A549 (cell line): ENCODE data around the gene PTPRE. TPM values are rescaled to one million over a fixed set of nuclear protein-coding genes. Genes with fewer than 3 reads are reported as not detected.

Source experiments
- ATAC-seq, 2 experiments: fragments of 200-7000 bp in 1 of 2; fragments of >200 bp in 1 of 2; cut with Nextera tagmentation in 1 of 2; cut with Tn5 transposase in 1 of 2; 3 replicates each; pipeline versions ENCODE4 v1.8.0 to v1.9.1; 2018 to 2020; ENCODE audit warnings: mild to moderate bottlenecking in 1 of 2, moderate library complexity in 1 of 2
- CTCF ChIA-PET: fragments of 300-600 bp; sonication (Branson Sonifier 250); formaldehyde crosslinking; extraction: SDS; loops from one replicate; lab custom pipeline; 2021; ENCODE audit warnings: antibody characterized with exemption, inconsistent platforms; lab: Yijun Ruan, JAX
- POLR2A ChIA-PET: fragments of 350-600 bp; formaldehyde crosslinking; extraction: SDS; loops from one replicate; lab custom pipeline; 2021; ENCODE audit warnings: antibody characterized with exemption, inconsistent platforms; lab: Yijun Ruan, JAX
- DNase-seq, 2 experiments: peaks; one replicate each; pipeline versions ENCODE4 v3.0.0 to v3.0.0-alpha.2; 2011 to 2016; ENCODE audit warnings: low read depth in 1 of 2, low spot score in 1 of 2
- FAIRE-seq: peaks from 2 replicates; lab custom pipeline; 2011; peaks lifted over from hg19 to GRCh38; lab: Jason Lieb, UNC
- H3K27ac ChIP-seq, 2 experiments: fragments of >200 bp; sonication (Bioruptor Twin); formaldehyde crosslinking; 3 replicates each; pipeline ENCODE4 v1.5.1; 2016 to 2017
- H3K4me1 ChIP-seq: fragments of >200 bp; sonication (Bioruptor Twin); formaldehyde crosslinking; 3 replicates; pipeline ENCODE4 v1.6.1; 2016
- H3K4me2 ChIP-seq: fragments of >200 bp; sonication (Bioruptor Twin); formaldehyde crosslinking; 3 replicates; pipeline ENCODE4 v1.6.1; 2016
- H3K4me3 ChIP-seq: fragments of >200 bp; sonication (Bioruptor Twin); formaldehyde crosslinking; 3 replicates; pipeline ENCODE4 v1.5.1; 2016
- H3K9me3 ChIP-seq: fragments of >200 bp; sonication (Bioruptor Twin); formaldehyde crosslinking; 3 replicates; pipeline ENCODE4 v1.6.1; 2016
- ATOH8 ChIP-seq: fragments of 250-450 bp; sonication (Bioruptor Pico); IDR thresholded peaks from 2 replicates; pipeline ENCODE4 v1.5.0; 2020; ENCODE audit warnings: low read depth, mild to moderate bottlenecking, moderate library complexity
- CTCF ChIP-seq: fragments of >200 bp; sonication (Bioruptor Twin); formaldehyde crosslinking; IDR thresholded peaks from 3 replicates; pipeline ENCODE4 v1.5.1; 2016
- E2F6 ChIP-seq: IDR thresholded peaks from 2 replicates; pipeline ENCODE4 v1.6.1; 2012; ENCODE audit warnings: low read depth, borderline replicate concordance
- ELK1 ChIP-seq: fragments of 150-350 bp; IDR thresholded peaks from 2 replicates; pipeline ENCODE4 v1.6.1; 2014; ENCODE audit warnings: low read depth, mild to moderate bottlenecking, low read length
- ESRRA ChIP-seq: fragments of 150-350 bp; IDR thresholded peaks from 2 replicates; pipeline ENCODE4 v1.6.1; 2014; ENCODE audit warnings: mild to moderate bottlenecking, low read length, borderline replicate concordance
- HDAC2 ChIP-seq: fragments of 200-600 bp; sonication (generic); IDR thresholded peaks from 2 replicates; pipeline ENCODE4 v1.6.1; 2016
- HMGXB4 ChIP-seq: fragments of 250-450 bp; sonication (Bioruptor Pico); IDR thresholded peaks from 2 replicates; pipeline ENCODE4 v1.5.0; 2021; ENCODE audit warnings: mild to moderate bottlenecking, moderate library complexity, borderline replicate concordance
- HOXB13 ChIP-seq: fragments of 250-450 bp; sonication (Bioruptor Pico); IDR thresholded peaks from 2 replicates; pipeline ENCODE4 v1.5.0; 2020; ENCODE audit warnings: low read depth, mild to moderate bottlenecking, moderate library complexity
- MAX ChIP-seq: IDR thresholded peaks from 2 replicates; pipeline ENCODE4 v1.6.1; 2012
- MAZ ChIP-seq: fragments of 150-350 bp; IDR thresholded peaks from 2 replicates; pipeline ENCODE4 v1.6.1; 2014; ENCODE audit warnings: antibody characterized with exemption, low read depth, low read length, borderline replicate concordance
- RAD21 ChIP-seq, 2 experiments: fragments of >200 bp in 1 of 2; sonication (Bioruptor Twin) in 1 of 2; formaldehyde crosslinking in 1 of 2; IDR thresholded peaks in 1 of 2; conservative IDR thresholded peaks in 1 of 2; 2 replicates in 1 of 2; 3 replicates in 1 of 2; pipeline ENCODE4 v1.6.1; 2012 to 2018; ENCODE audit warnings: inconsistent platforms in 1 of 2
- TP53 ChIP-seq: fragments of 250-450 bp; sonication (Bioruptor Pico); IDR thresholded peaks from 2 replicates; pipeline ENCODE4 v1.5.0; 2021; ENCODE audit warnings: mild to moderate bottlenecking, moderate library complexity
- ZC3H11A ChIP-seq: fragments of 450-650 bp; IDR thresholded peaks from 2 replicates; pipeline ENCODE4 v1.6.1; 2014; ENCODE audit warnings: antibody characterized with exemption, mild to moderate bottlenecking
- ZNF302 ChIP-seq: fragments of 250-450 bp; sonication (Bioruptor Pico); IDR thresholded peaks from 2 replicates; pipeline ENCODE4 v1.9.0; 2021; ENCODE audit warnings: inconsistent platforms, mild to moderate bottlenecking, moderate library complexity
- WGBS: methylation state at CpG from one replicate; pipeline ENCODE4 v1.1.6; 2017; ENCODE audit errors: missing lambda C conversion rate; 5-methylcytosine and 5-hydroxymethylcytosine counted together
- polyA plus RNA-seq, 4 experiments: library from polyadenylated mRNA; depleted of rRNA in 3 of 4; stranded (reverse); fragments of >200 nt; fragmentation: RNase III in 1 of 4; extraction: RNeasy Plus Mini Kit Qiagen cat#74134 plus additional on column Dnase treatment in 1 of 4; gene quantifications; 2 replicates in 3 of 4; 3 replicates in 1 of 4; pipeline ENCODE4 v1.2.3, GENCODE V29; 2011 to 2017

The PTPRE gene
- polyA plus RNA-seq, 2 of the 4 experiments (the other 2 are of a cell fraction): 0.31 to 1.5 TPM

GRCh38 chr10:127968659-127969058, 61.8 kb downstream of the PTPRE start:
- H3K9me3 ChIP-seq: no peaks in the 10 kb centered on the region
- 95% methylated on average over 1 of the region's 1 CpG for WGBS
- no peak overlapping the region for H3K4me3 ChIP-seq
- H3K4me1 ChIP-seq: no peaks in the 10 kb centered on the region
- TF ChIP-seq HDAC2 (no peak), ZC3H11A (no peak), MAX (no peak)
- no peak overlapping the region for H3K27ac ChIP-seq
- ChIA-PET POLR2A (no interaction called here), CTCF (interaction anchor here (1.4 kb wide), 1 partner anchor 9 kb away, joined by 3 read pairs; no protein-coding TSS in a partner anchor)
- FAIRE-seq (no peak), DNase-seq (no peak), ATAC-seq (no peak)
- no peak overlapping the region for H3K4me2 ChIP-seq

- no peak for FAIRE-seq
- no peak for DNase-seq
- ChIA-PET CTCF (interaction anchor here (1.1 to 2.8 kb wide), 2 partner anchors 15 to 40 kb away, joined by 3 to 11 read pairs; no protein-coding TSS in a partner anchor), POLR2A (no interaction called here)
- WGBS: 63% methylated on average over 24 of the region's 24 CpGs
- Histone ChIP-seq H3K4me2 (no peak overlapping the region), H3K4me3 (no peak overlapping the region), H3K27ac (no peak overlapping the region), H3K4me1 (no peaks in the 10 kb centered on the region), H3K9me3 (no peaks in the 10 kb centered on the region)
- TF ChIP-seq MAZ (no peak), ZNF302 (no peak), ATOH8 (CRISPR knock-in tag) (no peak), RAD21 (conservative IDR thresholded peaks at IDR 0.05 in 1 of 2, IDR thresholded peaks at IDR 0.05 in 1 of 2) (no peak), E2F6 (no peak), CTCF (no peak), ELK1 (no peak), HMGXB4 (CRISPR knock-in tag) (no peak), ESRRA (no peak), TP53 (CRISPR knock-in tag) (no peak), HOXB13 (CRISPR knock-in tag) (no peak)
- ATAC-seq: no peak
Observed at GRCh38 chr10:127971101-127971946, 64.4 kb downstream of the PTPRE start.
